GM13976 (cell line): ENCODE measurements around the gene TMX1.

Source experiments
- DNase-seq: peaks from one replicate; pipeline ENCODE4 v3.0.0; 2012; ENCODE audit warnings: low spot score
- CTCF ChIP-seq: IDR thresholded peaks from 2 replicates; pipeline ENCODE4 v1.5.1; 2012; ENCODE audit warnings: borderline replicate concordance, mild to moderate bottlenecking; ENCODE audit not compliant: insufficient read depth; ENCODE audit errors: extremely low read depth, missing control alignments, control extremely low read depth
- in situ Hi-C: fragments of 300-500 bp; cut with MboI; formaldehyde crosslinking; loops from one replicate; pipeline ENCODE4 v1.12.0; 2022; ENCODE audit warnings: low sequenced_read_pairs, mixed read lengths, inconsistent platforms; ENCODE audit not compliant: unreplicated experiment

TMX1 gene

GRCh38 chr14:51253880-51254279 lies 13.8 kb downstream of the TMX1 start:
- in situ Hi-C loops: no loop called here
- no peak for TF ChIP-seq CTCF
- DNase-seq: no peak

- DNase-seq: no peak
- in situ Hi-C loops: no loop called here
- no peak for TF ChIP-seq CTCF
Observed at GRCh38 chr14:51258280-51258679, 18.2 kb downstream of the TMX1 start.

GRCh38 chr14:51258788-51259187 lies 18.7 kb downstream of the TMX1 start:
- no peak for TF ChIP-seq CTCF
- in situ Hi-C loops: no loop called here
- no peak for DNase-seq

GRCh38 chr14:51260225-51260624 lies 20.2 kb downstream of the TMX1 start:
- TF ChIP-seq CTCF: no peak
- in situ Hi-C loops: no loop called here
- no peak for DNase-seq

- no peak for DNase-seq
- no peak for TF ChIP-seq CTCF
- in situ Hi-C loops: no loop called here
Observed at GRCh38 chr14:51261151-51261550, 21.1 kb downstream of the TMX1 start.

GRCh38 chr14:51262868-51263267 lies 22.8 kb downstream of the TMX1 start:
- no peak for DNase-seq
- no peak for TF ChIP-seq CTCF
- in situ Hi-C loops: no loop called here

GRCh38 chr14:51269634-51270033 lies 29.6 kb downstream of the TMX1 start:
- in situ Hi-C loops: no loop called here
- no peak for TF ChIP-seq CTCF
- DNase-seq: no peak
